SK-N-MC (cell line): Measurements from ENCODE around the gene SEPTIN2.
"Not testable (repeated sequence)": the region's sequence is repeated elsewhere in the genome, so short reads cannot be mapped to it uniquely, and the experiment has no call there.

Experiments used
- DNase-seq: peaks from one replicate; pipeline ENCODE4 v3.0.0-alpha.2; 2011; ENCODE audit warnings: low read depth, low spot score
- H3K27ac ChIP-seq: fragments of 200-600 bp; sonication (generic); 2 replicates; pipeline ENCODE4 v1.5.1; 2016; ENCODE audit warnings: mixed run types
- H3K36me3 ChIP-seq: fragments of 200-600 bp; sonication (generic); 2 replicates; pipeline ENCODE4 v1.6.1; 2017; ENCODE audit warnings: antibody characterized with exemption, low read length, mixed read lengths; ENCODE audit not compliant: insufficient read depth
- H3K4me3 ChIP-seq: fragments of 200-600 bp; sonication (generic); 2 replicates; pipeline ENCODE4 v1.5.1; 2016
- H3K9ac ChIP-seq: fragments of 200-600 bp; sonication (generic); 2 replicates; pipeline ENCODE4 v1.8.0; 2017; ENCODE audit warnings: mixed run types, mixed read lengths; ENCODE audit not compliant: insufficient read length
- H3K9me3 ChIP-seq: fragments of 200-600 bp; sonication (generic); 2 replicates; pipeline ENCODE4 v1.6.1; 2017; ENCODE audit warnings: low read depth, mild to moderate bottlenecking, antibody characterized with exemption, low read length, moderate library complexity, mixed read lengths
- EZH2 ChIP-seq: fragments of 200-600 bp; sonication (generic); IDR thresholded peaks from one replicate; pipeline ENCODE4 v1.6.1; 2017; ENCODE audit warnings: antibody characterized with exemption
- FOXP2 ChIP-seq: optimal IDR thresholded peaks from 2 replicates; pipeline ENCODE3; 2011; ENCODE audit warnings: mild to moderate bottlenecking, moderate library complexity; ENCODE audit not compliant: insufficient read depth; ENCODE audit errors: extremely low read length, control extremely low read depth
- POLR2AphosphoS5 ChIP-seq: IDR thresholded peaks from 2 replicates; pipeline ENCODE4 v1.6.1; 2012; ENCODE audit warnings: mild to moderate bottlenecking, low read depth, low read length, borderline replicate concordance

SEPTIN2 gene

DNA sequence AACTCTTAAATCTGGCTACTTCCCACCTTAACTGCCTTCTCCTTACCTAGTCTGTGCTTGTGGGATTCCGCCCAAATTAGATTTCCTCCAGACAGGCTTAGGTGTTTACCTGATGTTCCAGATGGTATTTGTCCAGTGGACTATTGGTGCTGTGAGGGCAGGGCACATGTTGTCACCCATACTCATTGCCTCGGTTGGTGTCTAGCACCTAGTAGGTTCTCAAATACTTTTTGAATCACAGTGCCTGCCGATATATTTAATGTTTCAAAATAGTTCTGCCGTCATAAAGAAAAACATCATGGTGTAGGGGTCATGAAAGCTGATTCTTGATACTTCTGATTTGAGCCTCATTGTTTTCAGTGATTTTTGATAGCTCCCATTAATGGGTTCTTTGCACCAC is 1.1 kb downstream of the SEPTIN2 start:
- DNase-seq, result no peak
- no peak overlapping the region for H3K27ac ChIP-seq
- TF ChIP-seq POLR2AphosphoS5 (no peak), FOXP2 (no peak), EZH2 (no peak)

DNA sequence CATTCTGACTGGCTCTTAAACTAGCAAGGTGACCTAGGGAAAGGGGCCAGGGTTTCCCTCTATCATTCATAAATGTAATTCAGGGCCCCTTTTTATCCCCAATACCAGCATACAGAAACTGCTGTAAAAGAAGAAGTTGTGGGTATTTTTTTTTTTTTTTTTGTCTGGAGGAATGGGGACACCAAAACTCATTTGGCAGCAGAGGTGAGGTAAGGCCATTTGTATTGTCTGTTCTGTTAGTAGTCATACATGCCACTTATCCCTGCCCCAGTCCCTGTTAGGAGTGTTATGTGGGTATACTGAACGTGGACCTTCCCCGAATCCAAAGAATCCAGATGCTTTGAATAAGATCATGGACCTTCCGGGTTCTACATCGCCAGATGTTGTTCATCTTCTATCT is 1.7 kb downstream of the SEPTIN2 start:
- TF ChIP-seq POLR2AphosphoS5 (no peak), FOXP2 (no peak), EZH2 (no peak)
- no peak for DNase-seq
- H3K9me3 ChIP-seq, result no peaks in the 10 kb centered on the region
- H3K4me3 ChIP-seq, result peak overlapping the region; percentile 88
- peaks cover 28% of the 10 kb centered on the region for H3K36me3 ChIP-seq
- H3K9ac ChIP-seq, result peak overlapping the region; percentile 93
- no peak overlapping the region for H3K27ac ChIP-seq

More for the DNA sequence above, 1.1 kb downstream of the SEPTIN2 start:
- H3K9me3 ChIP-seq, result no peaks in the 10 kb centered on the region
- H3K4me3 ChIP-seq, result peak overlapping the region; percentile 88
- peak overlapping the region; percentile 93 for H3K9ac ChIP-seq
- H3K36me3 ChIP-seq, result peaks cover 26% of the 10 kb centered on the region

DNA sequence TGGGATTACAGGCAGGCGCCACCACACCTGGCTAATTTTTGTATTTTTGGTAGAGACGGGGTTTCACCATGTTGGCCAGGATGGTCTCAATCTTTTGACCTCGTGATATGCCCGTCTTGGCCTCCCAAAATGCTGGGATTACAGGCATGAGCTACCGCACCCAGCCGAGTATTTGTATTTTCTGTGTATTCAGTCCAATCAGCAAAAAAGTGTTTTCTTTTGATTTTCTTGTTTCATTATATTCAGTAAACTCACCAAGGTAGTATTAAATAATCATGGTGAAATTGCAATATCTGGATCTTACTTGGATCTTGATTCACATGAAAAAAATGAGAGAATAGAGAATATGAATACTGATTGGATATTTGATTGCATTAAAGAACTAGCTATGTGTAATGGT is 3.1 kb downstream of the SEPTIN2 start:
- H3K36me3 ChIP-seq, result peaks cover 37% of the 10 kb centered on the region

DNA sequence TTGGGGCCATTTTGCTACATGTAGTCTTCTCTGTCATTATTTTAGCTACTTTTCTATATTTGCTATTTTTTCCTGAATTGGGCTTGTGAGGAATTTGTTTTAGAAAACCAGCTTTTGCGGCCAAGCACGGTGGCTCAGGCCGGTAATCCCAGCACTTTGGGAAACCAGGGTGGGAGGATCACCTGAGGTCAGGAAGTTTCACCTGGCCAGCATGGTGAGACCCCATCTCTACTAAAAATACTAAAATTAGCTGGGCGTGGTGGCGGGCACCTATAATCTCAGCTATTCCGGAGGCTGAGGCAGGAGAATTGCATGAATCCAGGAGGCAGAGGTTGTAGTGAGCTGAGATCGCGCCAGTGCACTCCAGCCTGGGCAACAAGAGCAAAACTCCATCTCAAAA is 4.7 kb downstream of the SEPTIN2 start:
- no peak for DNase-seq
- no peaks in the 10 kb centered on the region for H3K9me3 ChIP-seq
- H3K36me3 ChIP-seq, result peaks cover 53% of the 10 kb centered on the region
- H3K4me3 ChIP-seq, result peak overlapping the region; percentile 26; the same call in 1 of the 2 replicates
- H3K9ac ChIP-seq, result no peak overlapping the region
- no peak overlapping the region for H3K27ac ChIP-seq
- TF ChIP-seq EZH2 (no peak), FOXP2 (no peak), POLR2AphosphoS5 (no peak)

More for the DNA sequence above, 3.1 kb downstream of the SEPTIN2 start:
- peak overlapping the region; percentile 14; the same call in 1 of the 2 replicates for H3K4me3 ChIP-seq
- DNase-seq, H3K9ac ChIP-seq, H3K27ac ChIP-seq, H3K9me3 ChIP-seq: not testable (repeated sequence)

DNA sequence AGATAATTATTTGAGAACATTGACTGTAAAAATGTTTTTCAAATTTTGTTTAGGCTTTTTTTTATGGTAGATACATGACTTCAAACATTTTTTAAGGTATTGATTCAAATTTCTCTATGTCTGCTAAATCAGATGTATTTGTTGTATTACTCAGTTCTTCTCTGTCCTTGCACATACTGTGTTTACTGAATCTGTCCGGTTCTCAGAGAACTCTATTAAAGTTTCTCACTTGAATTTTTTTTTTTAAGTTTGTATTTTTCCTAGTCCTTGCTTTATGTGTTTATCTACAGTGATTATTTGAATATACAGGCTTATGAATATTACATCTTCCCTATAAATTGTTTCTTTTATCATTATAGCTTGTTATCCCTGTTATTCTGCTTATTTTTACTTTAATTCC is 5.3 kb downstream of the SEPTIN2 start:
- Histone ChIP-seq H3K36me3 (peaks cover 59% of the 10 kb centered on the region), H3K27ac (0 out of 2 replicates have a peak overlapping the region, but pooled peaks have one; percentile 35), H3K9ac (peak overlapping the region; percentile 50), H3K4me3 (0 out of 2 replicates have a peak overlapping the region, but pooled peaks have one; percentile 31), H3K9me3 (no peaks in the 10 kb centered on the region)
- no peak for DNase-seq
- TF ChIP-seq EZH2 (no peak), POLR2AphosphoS5 (no peak), FOXP2 (no peak)

DNA sequence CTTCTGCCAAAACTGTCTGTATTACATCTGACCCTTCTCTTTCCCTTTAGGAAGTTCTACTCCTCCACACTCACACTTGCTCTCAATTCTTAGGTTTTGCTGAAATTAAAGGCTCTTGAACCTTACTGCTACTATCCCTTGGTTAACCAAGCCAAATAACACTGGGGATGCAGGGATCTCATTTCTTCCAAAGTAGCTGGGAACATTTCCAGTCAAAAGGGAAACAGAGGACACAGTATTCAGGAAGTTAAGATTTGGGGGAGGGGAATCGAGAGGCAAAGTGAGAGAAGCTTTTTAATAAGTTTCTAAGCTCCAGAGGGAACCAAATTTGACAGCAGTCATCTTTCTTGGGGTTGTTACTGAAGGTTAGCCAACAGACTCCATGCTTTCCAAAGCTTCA is 6.2 kb downstream of the SEPTIN2 start:
- Histone ChIP-seq H3K9me3 (no peaks in the 10 kb centered on the region), H3K4me3 (peak overlapping the region; percentile 31; the same call in 1 of the 2 replicates), H3K36me3 (peaks cover 67% of the 10 kb centered on the region), H3K9ac (peak overlapping the region; percentile 50), H3K27ac (peak overlapping the region; percentile 35; the same call in 1 of the 2 replicates)
- TF ChIP-seq EZH2, result no peak
- TF ChIP-seq POLR2AphosphoS5, result no peak
- TF ChIP-seq FOXP2, result no peak
- no peak for DNase-seq

DNA sequence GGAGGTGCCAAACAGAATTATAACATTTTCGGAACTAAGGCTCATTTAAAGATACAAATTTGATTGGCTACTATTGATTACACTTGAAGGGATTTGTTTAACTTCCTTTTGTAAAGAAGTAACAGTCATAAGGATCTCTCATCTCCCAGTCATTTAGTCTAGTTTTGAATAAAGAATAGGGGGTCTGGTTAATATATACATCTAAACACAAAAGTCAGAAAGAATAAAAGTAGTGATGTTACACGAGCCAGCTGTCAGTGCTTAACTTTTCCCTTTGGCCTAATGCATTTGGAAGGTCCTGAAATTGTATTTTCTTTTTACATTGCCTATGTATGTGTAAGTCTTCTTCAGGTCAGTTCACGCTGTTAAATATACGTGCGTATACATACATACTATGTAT is 8.1 kb downstream of the SEPTIN2 start:
- Histone ChIP-seq H3K9me3 (no peaks in the 10 kb centered on the region), H3K27ac (no peak overlapping the region), H3K9ac (no peak overlapping the region), H3K36me3 (peaks cover 74% of the 10 kb centered on the region), H3K4me3 (no peak overlapping the region)
- DNase-seq, result no peak
- no peak for TF ChIP-seq EZH2
- no peak for TF ChIP-seq FOXP2
- no peak for TF ChIP-seq POLR2AphosphoS5

DNA sequence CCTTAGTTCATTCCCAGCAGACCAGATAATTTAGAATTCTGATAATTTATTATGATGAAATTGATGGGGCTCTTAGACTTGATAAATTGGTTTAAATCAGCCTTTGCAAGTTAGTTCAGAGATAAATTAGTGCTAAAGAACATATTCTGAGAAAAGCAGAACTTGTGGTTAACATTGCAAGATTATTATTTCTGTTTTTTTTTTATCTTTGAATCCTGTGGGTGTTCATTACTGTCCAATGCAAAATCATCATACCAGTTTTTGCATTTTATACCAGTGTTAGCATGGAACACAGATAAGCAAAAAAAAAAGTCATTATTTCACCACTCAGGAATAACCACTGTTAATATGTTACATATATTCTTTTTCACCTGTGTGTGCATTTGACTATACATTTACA is 9.1 kb downstream of the SEPTIN2 start:
- TF ChIP-seq EZH2 (no peak), FOXP2 (no peak), POLR2AphosphoS5 (no peak)
- Histone ChIP-seq H3K9me3 (no peaks in the 10 kb centered on the region), H3K9ac (no peak overlapping the region), H3K27ac (no peak overlapping the region), H3K4me3 (no peak overlapping the region), H3K36me3 (peaks cover 77% of the 10 kb centered on the region)
- DNase-seq, result no peak

DNA sequence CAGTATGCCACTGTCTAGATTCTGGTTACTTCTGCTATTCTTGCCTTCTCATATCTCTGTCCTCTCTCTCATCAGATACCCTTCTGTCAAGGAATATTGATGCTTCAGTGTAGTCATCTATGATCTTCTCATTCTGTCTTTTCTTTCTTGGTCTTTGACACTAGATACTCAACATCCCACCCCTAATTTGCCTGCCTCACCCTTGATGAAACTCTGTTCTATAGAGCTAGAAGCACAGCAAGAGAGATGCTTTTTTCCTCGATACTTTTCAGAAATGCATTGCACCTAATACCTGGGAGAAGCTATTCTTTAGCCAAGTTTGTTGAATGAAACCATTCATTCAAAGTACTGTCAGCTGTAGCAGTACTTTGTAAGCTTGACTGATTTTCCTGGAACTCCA is 9.5 kb downstream of the SEPTIN2 start:
- no peak overlapping the region for H3K9ac ChIP-seq
- H3K36me3 ChIP-seq, result peaks cover 75% of the 10 kb centered on the region
- TF ChIP-seq FOXP2, result no peak
- no peak for TF ChIP-seq POLR2AphosphoS5
- TF ChIP-seq EZH2, result no peak
- H3K9me3 ChIP-seq, result no peaks in the 10 kb centered on the region
- no peak overlapping the region for H3K27ac ChIP-seq
- DNase-seq, result no peak
- no peak overlapping the region for H3K4me3 ChIP-seq
